Activated CD4-positive, alpha-beta T cell treated with anti-CD3 and anti-CD28 coated beads for 4 hours (primary cell): Measurements from ENCODE around the gene FYB2.

Experiments
- DNase-seq, 2 donors: peaks; one replicate each; pipeline ENCODE4 v3.0.0-alpha.2; 2020

FYB2 gene

DNA sequence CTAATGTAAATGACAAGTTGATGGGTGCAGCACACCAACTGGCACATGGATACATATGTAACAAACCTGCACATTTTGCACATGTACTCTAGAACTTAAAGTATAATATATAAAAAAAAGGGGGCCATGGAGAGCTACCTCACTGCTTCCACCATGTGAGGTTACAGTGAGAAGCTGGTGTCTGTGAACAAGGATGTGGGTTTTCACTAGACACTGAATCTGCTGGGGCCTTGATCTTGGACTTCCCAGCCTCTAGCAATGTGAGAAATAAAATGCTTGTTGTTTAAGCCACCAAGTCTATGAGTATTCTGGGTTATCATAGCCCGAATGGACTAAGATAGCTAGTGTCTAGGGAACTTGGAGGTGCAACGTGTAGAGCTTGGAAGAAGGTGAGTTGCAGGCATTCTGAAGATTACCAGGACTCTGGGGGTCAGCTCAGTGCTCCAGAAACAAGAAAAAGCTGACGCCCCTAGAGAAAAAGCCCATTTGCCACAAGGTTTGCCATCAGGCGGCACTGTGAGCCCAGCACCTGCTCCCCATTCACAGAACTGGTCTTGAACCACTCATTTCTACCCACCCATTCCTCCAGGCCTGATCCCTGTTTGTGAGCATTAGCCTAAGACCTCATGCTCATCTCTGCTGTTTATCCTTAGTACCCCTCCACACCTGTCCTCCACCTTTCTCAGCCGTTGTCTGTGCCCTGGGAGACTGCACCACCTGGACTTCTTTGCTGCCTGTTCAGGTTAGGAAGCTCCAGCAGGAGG is 15.1 kb upstream of the FYB2 start:
- DNase-seq = no peak

DNA sequence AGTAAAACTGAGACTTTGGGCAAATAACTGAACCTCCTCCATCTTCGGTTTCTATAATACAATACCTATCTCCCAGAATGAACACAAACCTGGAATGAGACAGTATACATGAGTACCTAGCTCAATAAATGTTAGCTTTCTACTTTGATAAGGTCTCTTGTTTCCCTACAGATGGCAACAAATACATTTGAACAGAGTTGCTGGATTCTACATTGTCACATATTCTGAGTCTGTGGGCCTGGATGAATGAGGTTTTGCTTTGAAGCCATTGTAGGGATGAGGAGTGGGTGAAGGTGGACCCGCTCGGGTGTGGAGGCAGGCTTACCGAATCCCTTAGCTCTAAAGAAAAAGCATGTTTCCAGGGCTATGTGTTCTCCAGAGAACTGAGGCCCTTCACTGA is 13.9 kb upstream of the FYB2 start:
- no peak for DNase-seq

DNA sequence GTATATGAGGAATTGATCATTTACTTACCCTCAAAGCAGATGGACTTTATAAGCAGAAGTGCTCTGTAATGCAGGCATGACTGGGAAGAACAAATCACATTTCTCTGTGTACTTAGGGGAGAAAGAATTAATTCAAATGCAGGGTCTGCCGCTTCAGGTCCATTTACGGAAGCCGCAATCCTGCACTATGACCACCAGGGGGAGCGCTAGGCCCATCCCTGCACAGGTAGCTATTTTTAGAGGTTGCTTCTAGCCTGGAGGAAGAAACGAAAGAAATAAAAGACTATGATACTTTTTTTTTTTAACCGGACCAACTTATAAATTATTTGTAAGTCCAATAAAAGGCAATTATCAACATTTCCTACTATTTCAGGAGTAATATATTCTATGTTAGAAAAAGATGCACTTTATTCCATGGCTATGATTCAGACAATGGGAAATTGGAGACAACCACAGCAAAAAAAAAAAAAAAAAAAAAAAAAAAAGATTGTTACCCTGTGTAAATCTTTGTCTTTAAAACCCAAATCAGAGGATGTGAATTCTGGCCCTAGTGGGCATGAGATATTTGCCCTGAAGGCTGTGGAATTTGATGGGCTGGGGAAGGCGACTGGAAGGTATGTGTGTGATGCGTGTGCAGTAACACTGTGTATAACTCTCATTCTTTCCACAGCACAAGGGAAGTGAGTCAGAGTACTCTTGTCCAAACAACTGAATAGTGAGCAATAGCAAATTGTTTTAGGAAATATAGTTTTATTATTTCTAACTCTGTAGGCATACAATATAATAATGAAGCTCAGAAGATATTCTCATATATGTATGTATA is 12.9 kb upstream of the FYB2 start:
- peak; percentile 49 to 63 for DNase-seq

DNA sequence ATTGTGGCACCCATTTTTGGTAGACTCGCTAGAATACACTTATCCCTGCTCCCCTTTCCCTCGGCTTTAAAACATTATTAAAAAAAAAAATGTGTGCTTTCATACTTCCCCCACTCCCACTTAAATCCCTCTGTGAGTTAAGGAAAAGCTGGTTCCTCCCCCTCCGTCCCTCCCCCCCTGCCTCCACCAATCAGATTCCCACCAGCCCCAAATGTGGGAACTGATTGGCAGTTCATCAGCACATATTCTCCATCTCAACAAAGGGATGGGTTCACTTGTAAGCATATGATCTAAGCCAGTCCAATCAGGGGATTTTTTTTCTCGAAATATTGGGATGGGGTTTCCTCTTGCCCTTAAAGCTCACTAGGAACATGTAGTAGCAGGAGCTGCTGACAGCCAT is 10.8 kb upstream of the FYB2 start:
- no peak for DNase-seq

DNA sequence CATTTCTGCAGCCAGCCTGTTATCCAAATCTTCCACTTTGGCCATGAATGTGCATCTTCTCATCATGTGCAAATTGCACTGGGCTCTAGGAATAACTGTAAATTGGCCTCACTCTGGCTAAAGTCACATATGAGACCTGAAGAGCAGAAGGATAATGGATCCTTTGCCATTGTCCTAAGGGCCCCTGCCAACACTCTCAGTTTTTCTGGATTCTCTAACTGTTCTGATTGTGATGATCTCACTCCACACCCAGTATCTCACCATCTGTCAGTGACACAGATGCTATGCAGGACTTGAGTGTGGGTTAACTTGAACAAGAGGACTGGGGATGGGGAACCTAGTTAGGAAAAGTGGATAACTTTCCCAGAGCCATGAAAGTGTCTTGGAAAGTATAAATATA is 8.5 kb upstream of the FYB2 start:
- DNase-seq = no peak

DNA sequence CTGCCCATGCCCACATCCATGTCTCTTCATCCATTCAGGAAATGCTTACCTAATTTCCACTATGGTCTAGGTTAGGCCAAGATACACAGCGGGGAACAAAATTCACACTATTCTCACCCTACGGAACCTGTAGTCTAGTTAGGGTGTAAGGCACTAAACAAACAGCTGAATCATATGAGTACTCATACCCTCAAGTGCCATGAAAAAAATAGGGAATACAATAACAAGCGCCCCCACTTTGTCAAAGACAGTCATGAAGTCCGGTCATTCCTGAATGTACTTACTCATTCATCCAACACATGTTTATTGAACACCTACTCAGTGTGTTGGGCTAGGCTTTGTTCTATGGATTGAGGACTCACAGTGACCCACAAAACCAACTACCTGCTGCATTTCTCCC is 6.2 kb upstream of the FYB2 start:
- DNase-seq = no peak

DNA sequence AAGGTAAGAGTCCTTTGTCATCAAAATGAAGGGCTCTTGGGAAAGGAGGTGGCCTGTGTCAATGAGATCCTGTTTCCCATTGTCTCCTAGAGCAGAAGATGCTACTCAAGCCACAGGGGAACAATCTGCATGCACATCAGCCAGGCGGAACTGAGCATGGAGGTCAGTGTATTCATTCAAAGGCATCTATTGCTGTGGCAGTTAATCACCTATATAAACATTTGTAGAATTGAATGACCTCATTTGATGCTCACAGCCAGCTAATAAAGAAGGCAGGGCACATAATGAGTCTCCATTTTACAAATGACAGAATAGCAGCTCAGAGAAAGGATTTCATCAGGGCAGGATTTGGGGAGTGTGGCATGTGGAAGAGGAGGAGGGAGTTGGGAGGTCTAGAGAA is 5.7 kb upstream of the FYB2 start:
- DNase-seq = no peak

DNA sequence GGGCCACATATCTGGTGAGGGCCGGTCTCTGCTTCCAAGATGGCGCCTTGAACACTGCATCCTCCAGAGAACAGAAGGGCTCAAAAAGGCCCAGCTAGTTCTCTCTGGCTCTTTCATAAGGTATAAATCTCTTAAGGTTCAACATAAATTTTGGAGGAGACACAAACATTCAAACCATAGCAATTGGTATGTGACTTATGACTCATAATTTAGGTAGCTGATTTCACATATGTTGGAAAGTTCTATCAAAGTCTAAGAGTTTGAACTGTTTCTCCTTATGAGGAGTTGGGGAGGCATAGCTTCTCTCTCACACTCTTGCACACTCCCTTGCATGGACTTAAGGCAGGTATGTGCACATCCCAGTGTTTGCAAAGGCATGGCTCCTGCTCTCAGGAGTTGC is 5.1 kb upstream of the FYB2 start:
- no peak for DNase-seq

DNA sequence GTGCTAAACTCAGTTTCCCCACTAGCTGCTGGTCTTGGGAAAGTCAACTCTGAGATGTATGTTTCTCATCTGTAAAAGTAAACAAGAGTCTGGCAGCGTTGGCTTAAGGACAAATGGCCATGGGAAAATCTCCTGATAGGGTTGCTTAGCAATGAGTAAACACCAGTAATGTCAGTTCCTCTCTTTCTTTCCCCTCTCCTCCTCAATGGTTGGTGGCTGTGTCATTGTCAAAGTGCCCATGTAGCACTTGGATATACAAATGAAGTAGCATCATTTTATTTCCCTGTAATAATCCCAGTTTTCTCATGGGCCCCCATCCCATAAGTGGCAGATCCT is 2.2 kb upstream of the FYB2 start:
- DNase-seq = no peak

DNA sequence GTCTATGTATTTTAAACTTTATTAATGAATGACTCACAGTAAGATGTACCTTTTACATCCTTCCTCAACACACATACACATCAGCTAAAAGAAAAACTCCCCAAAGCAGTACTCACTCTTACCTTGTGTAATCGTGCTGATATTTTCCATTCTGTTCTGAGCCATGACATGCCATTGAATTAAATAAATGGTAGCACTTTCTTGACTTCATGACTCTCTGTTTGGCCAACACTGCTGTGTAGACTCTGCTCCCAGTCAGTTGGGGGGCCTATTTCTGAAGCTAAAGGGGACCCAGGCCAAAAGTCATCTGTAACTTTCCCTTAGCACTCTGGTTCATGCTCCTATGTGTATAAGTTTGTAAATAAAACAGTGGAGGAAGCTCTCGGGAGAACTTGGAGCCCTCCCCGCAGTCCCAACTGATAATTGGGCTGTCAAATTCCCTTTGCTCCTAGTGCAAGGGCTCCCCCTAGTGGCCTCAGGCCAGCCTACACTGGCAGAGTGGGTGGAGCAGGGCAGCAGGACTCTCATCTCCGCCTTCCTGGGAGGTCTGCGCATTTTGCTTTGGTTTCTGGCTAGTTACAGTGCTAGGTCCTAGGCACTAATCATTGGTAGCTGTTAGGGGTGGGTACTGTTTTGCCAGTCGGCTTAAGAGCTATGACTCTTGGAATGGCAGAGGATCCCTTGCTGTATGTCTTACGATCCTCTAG is 1.7 kb upstream of the FYB2 start:
- peak; percentile 36 to 46 for DNase-seq

DNA sequence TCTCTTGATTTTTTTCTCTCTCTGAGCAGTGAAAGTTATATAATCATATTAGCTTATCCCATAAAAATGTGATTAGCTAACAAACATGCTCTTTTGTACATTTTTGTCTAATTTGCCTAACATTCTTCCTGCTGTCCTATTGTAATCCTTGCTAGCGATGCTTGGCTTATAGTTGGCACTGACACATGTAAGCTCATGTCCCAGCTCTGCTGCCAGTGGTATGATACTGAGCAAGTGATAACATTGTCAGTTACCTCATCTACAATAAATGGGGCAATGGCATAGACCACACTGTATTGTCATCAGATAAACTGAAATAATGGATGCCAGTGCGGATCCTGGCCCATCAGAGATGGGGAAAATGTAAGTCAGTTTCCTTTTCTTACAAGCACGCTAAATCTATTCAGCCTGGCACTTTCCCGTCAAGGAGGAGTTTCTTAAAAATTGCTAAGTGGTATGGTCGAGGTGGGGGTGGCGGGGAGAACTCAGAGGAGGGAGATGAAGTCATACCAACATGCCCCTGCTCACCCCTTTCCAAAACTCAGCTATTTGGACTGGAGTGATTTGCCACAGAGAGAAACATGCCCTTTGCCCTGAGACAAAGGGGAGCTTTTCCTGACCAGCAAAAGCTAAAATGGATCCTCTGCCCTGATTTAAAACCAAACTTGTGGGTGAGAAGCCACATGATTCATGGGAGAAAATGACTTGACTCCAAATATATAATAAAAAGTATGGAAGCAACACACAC is 1.3 kb downstream of the FYB2 start:
- DNase-seq = no peak

DNA sequence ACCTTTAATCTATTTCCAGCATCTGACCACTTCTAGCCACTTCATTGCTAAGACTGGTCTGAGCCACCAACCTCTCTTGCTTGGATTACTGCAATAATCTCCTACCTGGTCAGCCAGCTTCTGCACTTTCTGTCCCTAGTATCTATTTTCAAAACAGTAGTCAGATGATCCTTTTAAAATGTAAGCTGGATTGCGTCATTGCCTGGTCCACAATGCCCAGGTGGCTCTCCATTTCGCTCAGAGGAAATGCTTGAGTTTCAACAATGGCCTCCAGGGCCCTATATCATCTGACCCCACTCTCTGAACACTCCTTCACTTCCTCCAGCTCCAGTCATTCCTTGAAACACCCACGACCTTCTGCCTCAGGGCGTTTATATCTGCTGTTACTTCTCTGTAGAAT is 2.3 kb downstream of the FYB2 start:
- DNase-seq = no peak

DNA sequence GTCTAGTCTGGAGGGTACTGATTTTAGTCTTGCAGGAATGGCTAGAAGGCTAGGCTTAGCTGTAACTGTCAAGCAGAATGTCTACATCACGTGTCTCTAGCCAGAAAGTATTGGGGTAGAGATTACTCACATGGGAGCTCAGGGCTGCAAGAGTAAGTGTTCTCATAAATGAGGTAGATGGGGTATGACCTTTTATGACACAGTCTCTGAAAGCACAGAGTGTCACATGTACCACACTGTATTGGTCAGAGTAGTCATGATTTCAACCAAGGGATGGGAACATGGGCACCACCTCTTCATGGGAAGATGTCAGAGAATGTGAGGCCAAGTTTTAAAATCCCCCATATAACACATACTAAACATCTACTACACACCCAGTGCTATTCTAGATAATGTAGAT is 2.9 kb downstream of the FYB2 start:
- no peak for DNase-seq

DNA sequence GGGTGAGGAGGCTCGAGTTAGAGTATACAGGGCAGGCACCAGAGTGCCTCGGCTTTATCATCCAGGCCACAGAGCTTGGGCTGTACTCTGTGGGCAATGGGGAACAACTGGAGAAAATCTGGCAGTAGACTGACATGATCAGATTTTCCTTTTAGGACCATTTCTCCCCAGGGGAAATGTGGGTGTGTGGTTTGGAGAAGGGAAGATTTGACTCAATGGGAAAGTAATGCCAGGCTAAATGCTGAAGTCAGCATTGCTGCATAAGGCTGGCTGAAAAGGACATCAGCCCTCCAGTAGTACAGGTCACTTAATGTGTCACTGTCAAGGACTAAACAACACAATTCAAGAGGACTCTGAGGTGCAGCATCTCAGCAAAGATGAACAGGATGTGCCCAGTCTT is 5.0 kb downstream of the FYB2 start:
- no peak for DNase-seq

DNA sequence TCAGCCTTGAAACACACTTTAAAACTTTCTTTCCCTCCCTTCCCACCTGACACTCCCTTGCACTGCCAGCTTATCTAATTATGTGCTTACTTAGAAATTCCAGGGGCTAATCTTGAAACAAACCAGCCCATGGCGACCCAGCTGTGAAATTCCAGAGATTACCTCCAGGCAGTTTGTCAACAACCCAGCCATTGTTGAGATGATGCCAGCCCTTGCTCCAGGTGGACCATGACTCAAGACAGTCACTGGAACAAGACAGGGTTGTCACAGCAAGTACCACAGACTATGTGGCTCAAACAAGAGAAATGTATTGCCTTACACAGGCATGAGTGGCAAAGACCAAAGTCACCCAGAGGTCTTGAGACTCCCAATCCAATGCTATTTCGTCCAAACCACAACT is 7.9 kb downstream of the FYB2 start:
- no peak for DNase-seq

DNA sequence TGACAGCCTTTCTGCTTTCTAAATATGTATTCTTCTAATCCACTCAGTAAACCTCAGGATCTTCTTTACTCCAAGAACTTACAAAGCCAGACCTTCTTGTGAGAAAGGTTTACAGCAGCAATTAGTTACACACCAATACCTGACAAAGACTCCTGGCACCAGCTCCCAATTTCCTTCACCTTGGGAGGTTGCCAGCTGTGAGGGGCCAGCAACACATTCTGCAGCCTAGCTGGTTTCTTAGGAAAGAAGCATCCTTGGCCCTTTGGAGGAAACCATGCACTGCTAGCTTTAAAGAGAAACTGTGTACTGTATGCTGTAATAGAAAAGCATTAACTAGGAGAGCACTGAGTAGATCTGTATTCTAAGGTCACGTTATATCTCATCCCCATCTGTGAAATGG is 10.8 kb downstream of the FYB2 start:
- DNase-seq = no peak

DNA sequence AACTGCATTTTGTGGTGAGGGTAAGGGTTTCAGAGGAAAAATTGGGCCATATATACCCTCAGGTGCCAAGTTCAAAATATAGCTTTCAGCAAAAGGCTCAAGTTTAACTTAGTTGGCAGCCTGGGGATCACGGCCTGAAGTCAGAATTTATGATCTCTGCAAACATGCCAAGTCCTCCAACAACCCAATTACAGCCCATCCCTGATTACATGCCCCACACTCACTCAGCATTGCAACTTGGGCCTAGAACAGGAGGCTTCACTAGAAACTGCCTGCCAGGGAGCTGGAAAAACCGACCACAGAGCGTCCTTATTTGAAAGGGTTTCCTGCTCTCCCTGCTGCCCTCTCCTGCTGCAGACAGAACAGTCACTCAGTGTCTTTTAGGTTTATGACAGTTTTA is 12.4 kb downstream of the FYB2 start:
- DNase-seq = no peak

DNA sequence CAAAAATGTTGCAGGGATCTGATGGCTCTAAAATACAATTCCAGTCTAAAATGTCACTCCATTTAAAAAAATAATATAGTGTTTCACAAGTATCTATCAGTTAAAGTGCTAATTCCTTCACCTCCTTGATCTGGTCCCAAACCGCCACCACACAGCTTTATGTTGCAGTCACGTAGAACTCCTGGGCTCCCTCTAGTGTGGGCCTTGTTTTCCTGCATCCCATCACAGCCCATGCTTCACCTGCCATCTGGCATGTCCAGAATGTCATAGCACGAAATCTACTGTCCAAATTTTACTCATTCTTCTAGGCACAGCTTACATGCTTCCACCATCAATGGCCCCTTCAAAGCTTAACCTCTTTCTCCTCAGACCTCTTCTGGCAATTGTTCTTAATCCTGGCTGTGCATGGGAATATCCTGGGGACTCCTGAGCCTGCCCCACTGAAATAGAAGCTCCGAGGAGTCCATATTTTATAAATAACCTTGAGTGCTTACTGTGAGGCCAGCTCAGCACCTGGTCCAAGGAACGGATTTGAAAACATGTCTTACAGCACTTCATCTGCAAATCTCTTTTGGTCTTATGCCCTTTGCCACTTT is 15.5 kb downstream of the FYB2 start:
- DNase-seq = no peak

DNA sequence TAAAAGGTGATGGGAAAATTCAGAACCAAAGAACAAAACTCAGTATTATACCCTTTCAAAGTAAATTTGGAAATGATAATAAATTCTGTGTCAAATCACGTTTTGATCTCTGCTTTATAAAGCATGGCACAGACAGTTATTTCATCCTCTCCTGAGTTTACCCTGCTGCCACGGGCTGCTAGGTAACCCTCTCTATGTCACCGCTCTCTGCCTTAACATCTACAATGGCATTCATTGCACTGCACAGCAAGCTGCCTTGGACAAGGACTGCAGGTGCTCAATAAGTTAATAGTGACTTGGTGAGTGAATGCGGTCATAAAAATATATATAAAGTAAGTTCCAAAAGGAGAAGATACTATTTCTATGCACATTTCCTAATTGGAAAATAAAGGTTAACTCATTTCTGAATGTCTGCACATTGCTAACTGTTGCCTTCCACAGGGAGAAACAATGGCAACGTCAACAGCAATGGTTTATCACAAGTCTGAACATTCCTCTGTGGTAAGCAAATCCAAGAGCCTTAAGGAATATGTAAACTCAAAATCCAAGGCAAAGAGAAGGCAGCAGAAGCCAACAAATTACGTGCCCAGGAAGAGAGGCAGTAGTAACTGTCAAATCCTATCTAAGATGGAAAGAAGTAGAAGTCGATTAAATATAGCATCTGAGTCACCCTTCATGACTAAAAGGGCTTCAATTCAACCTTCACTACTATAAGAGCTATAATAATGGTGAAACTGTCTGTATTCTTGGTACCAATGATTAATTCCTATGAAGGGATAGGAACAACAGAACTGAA is 19.4 kb downstream of the FYB2 start:
- DNase-seq = no peak

DNA sequence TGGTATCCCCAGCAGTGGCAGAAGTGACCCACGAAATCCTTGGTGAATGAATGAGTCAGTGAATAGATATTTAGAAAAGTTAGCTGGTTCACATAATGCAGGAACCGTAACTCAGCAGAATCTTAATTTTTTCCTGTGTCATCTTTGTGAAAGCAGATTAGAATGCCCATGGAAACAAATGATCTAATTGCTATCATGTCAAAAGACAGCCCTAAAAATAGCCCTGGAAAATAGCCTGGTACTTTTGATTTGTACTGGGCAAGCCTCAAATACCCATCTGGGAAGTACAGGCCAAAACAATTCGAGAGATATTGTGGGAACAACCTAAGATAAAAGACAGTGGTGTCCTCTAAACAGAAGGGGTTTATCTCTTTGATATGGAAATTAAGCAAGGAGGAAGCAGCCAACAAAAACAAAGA is 21.1 kb downstream of the FYB2 start:
- no peak for DNase-seq

DNA sequence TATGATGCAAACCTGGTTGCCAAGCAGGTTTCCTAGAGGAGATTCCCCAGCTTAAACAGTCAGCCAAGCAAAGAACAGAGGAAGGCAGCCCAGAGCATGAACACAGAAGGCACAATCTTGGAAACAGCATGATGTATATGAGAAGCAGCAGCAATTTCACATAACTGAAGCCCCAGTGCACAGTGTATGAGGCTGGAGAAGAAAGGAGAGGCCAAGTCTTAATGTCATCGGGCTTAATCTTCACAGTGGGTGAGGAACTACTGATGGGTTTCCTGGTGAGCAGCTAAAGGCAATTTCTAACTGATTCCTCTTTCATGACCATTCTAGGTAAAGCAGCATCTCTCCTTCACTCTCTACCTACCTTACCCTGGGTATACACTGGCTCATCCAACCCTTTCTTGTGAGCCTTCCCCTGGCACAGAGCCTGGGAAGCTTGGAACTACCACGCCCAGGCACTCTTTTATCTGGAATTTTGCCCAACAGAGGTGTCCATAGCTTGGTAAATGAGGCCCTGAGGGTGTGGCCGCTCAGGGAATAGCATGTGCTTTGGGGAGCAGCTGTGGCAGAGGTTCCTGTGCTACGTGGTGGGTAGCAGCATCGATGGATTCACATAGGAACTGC is 22.0 kb downstream of the FYB2 start:
- no peak for DNase-seq

DNA sequence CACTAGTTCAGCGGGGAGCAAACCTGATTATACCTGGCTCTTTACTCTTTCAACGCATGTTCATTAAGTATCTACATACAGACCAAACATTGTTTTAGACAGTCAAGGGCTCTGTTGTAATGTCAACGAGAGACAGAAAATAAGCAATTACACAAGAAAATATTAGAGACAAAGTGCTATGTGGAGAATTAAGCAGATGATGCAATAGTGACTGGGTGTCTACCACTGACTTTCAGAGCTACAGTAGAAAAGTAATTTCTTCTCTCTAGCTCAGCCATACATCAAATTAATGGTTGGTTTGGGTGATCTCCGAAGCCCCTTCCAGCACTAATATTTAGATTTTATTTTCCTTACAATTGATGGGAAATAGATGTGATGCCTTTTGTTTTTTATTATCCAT is 23.3 kb downstream of the FYB2 start:
- DNase-seq = no peak
